Glutamatergic neuron (in vitro differentiated cells): Measurements from ENCODE around the gene KRTAP10-9. TPM values are rescaled to one million over a fixed set of nuclear protein-coding genes. Genes with fewer than 3 reads are reported as not detected.

ENCODE experiments used
- DNase-seq: peaks from one replicate; pipeline ENCODE4 v3.0.0; 2022
- H3K27ac Mint-ChIP-seq: one replicate; pipeline ENCODE4 v1.8.0; 2020; ENCODE audit warnings: mild to moderate bottlenecking, mixed read lengths, inconsistent platforms; ENCODE audit not compliant: unreplicated experiment
- H3K27me3 Mint-ChIP-seq: one replicate; pipeline ENCODE4 v1.8.0; 2020; ENCODE audit warnings: mild to moderate bottlenecking, moderate library complexity, mixed read lengths, inconsistent platforms; ENCODE audit not compliant: unreplicated experiment
- H3K36me3 Mint-ChIP-seq: one replicate; pipeline ENCODE4 v1.8.0; 2020; ENCODE audit warnings: mild to moderate bottlenecking, mixed read lengths, inconsistent platforms; ENCODE audit not compliant: unreplicated experiment
- H3K4me1 Mint-ChIP-seq: one replicate; pipeline ENCODE4 v1.8.0; 2020; ENCODE audit warnings: mild to moderate bottlenecking, low read depth, mixed read lengths, inconsistent platforms; ENCODE audit not compliant: unreplicated experiment
- H3K4me3 Mint-ChIP-seq: one replicate; pipeline ENCODE4 v1.8.0; 2020; ENCODE audit warnings: mild to moderate bottlenecking, mixed read lengths, inconsistent platforms; ENCODE audit not compliant: unreplicated experiment
- H3K9me3 Mint-ChIP-seq: one replicate; pipeline ENCODE4 v1.8.0; 2020; ENCODE audit warnings: mild to moderate bottlenecking, moderate library complexity, mixed read lengths, inconsistent platforms; ENCODE audit not compliant: unreplicated experiment
- total RNA-seq: library from RNA; stranded (reverse); fragmentation: NEBNext Ultra II Directional; extraction: Animal tissue kit (Norgen Biotek cat#: 25700); gene quantifications from one replicate; pipeline ENCODE4 v1.2.1, GENCODE V29; 2021; ENCODE audit not compliant: unreplicated experiment
- TF ChIP-seq, protein P1 (sequence below): fragments of 200-600 bp; sonication (generic); IDR thresholded peaks from one replicate; pipeline ENCODE4 v1.5.0; 2021; ENCODE audit not compliant: partially characterized antibody, unreplicated experiment

The KRTAP10-9 gene
- total RNA-seq, 1 donor from 2014 or later = not detected

- no peak for DNase-seq
- TF ChIP-seq, protein P1, sequence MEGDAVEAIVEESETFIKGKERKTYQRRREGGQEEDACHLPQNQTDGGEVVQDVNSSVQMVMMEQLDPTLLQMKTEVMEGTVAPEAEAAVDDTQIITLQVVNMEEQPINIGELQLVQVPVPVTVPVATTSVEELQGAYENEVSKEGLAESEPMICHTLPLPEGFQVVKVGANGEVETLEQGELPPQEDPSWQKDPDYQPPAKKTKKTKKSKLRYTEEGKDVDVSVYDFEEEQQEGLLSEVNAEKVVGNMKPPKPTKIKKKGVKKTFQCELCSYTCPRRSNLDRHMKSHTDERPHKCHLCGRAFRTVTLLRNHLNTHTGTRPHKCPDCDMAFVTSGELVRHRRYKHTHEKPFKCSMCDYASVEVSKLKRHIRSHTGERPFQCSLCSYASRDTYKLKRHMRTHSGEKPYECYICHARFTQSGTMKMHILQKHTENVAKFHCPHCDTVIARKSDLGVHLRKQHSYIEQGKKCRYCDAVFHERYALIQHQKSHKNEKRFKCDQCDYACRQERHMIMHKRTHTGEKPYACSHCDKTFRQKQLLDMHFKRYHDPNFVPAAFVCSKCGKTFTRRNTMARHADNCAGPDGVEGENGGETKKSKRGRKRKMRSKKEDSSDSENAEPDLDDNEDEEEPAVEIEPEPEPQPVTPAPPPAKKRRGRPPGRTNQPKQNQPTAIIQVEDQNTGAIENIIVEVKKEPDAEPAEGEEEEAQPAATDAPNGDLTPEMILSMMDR = no peak
- H3K27me3 Mint-ChIP-seq = peaks cover 9% of the 10 kb centered on the region
- peaks cover 24% of the 10 kb centered on the region for H3K9me3 Mint-ChIP-seq
- H3K27ac Mint-ChIP-seq = no peak overlapping the region
- H3K36me3 Mint-ChIP-seq = peaks cover 13% of the 10 kb centered on the region
- H3K4me3 Mint-ChIP-seq = no peak overlapping the region
- peaks cover 6% of the 10 kb centered on the region for H3K4me1 Mint-ChIP-seq
Measured at GRCh38 chr21:44648557-44649311, 21.8 kb downstream of the KRTAP10-9 start.

GRCh38 chr21:44649521-44650100 lies 22.7 kb downstream of the KRTAP10-9 start:
- no peak overlapping the region for H3K4me3 Mint-ChIP-seq
- H3K36me3 Mint-ChIP-seq = peaks cover 6% of the 10 kb centered on the region
- TF ChIP-seq, protein P1 = no peak
- H3K27ac Mint-ChIP-seq = no peak overlapping the region
- H3K9me3 Mint-ChIP-seq = peaks cover 22% of the 10 kb centered on the region
- H3K27me3 Mint-ChIP-seq = peaks cover 9% of the 10 kb centered on the region
- no peak for DNase-seq
- peaks cover 6% of the 10 kb centered on the region for H3K4me1 Mint-ChIP-seq

- Mint-ChIP-seq H3K27ac (no peak overlapping the region), H3K9me3 (peaks cover 18% of the 10 kb centered on the region), H3K4me3 (no peak overlapping the region), H3K36me3 (no peaks in the 10 kb centered on the region), H3K4me1 (peaks cover 6% of the 10 kb centered on the region), H3K27me3 (peaks cover 9% of the 10 kb centered on the region)
- TF ChIP-seq, protein P1 = no peak
- no peak for DNase-seq
Measured at GRCh38 chr21:44650265-44650972, 23.5 kb downstream of the KRTAP10-9 start.

GRCh38 chr21:44650973-44651675 lies 24.2 kb downstream of the KRTAP10-9 start:
- no peak for DNase-seq
- Mint-ChIP-seq H3K9me3 (peaks cover 19% of the 10 kb centered on the region), H3K36me3 (peaks cover 2% of the 10 kb centered on the region), H3K27me3 (peaks cover 9% of the 10 kb centered on the region), H3K4me3 (no peak overlapping the region), H3K27ac (no peak overlapping the region), H3K4me1 (peaks cover 6% of the 10 kb centered on the region)
- TF ChIP-seq, protein P1 = no peak
